ENCODE data around the gene HGS.

The HGS gene

DNA sequence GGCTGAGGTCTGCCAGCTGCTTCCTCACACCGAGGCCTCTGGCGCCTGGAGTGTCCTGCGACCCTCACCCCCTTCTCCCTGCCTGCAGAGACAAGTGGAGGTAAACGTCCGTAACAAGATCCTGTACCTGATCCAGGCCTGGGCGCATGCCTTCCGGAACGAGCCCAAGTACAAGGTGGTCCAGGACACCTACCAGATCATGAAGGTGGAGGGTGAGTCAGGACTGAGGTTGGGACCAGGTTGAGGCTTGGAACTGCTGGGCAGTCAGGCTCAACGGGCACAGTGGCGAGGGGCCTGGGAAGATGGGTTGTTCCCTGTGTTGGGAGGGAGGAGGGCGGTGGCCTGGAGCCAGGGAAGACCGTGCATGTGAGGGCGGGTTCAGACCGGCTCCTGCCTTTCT lies 4.8 kb downstream of the HGS start:
- no peak for DNase-seq

DNA sequence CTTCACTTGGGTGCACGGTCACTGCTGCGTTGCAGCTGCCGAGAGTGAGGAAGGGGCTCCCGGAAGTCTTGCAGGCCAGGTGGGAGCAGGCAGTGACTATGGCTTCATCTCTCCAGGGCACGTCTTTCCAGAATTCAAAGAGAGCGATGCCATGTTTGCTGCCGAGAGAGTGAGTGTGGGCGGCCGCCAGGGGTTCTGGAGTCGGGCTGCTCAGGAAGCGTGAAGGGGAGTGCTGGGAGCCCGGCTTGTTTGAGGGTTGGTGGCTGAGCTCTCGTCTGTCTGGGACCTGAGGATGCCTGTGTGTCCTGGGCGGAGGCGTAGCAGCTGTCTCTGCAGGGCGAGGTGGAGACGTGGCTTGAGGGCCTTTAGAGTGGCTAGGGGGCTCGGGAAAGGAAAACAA lies 6.3 kb downstream of the HGS start:
- DNase-seq = no peak

DNA sequence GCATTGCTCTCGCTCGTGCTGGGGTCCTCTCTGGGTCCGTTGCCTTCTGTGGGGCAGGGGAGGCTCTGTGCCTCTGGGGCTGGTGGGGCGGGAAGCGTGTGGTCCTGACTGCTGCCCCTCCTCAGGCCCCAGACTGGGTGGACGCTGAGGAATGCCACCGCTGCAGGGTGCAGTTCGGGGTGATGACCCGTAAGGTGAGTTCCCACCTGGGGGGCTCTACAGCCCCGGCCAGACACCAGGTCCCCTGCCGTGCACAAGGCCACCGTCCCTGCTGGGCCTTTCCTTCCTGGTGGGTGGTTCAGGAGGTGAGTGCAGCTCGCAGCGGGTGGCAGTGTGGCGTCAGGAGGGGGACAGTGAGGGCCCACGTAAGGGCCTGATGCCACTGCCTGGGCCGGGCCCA lies 6.7 kb downstream of the HGS start:
- DNase-seq = no peak

DNA sequence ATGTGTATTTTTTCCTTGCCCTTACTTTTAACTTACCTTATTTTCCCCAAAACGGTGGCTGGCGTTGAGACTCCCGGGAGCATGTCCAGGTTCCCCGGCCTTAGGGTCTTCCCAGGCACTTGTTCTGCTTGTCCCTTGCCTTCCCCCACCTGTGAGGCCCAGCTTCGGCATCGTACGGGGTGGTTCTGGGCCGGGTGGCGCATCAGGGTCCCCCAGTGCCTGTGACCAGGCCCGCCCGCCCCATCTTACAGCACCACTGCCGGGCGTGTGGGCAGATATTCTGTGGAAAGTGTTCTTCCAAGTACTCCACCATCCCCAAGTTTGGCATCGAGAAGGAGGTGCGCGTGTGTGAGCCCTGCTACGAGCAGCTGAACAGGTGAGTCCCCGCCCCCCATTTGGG lies 7.4 kb downstream of the HGS start:
- no peak for DNase-seq

DNA sequence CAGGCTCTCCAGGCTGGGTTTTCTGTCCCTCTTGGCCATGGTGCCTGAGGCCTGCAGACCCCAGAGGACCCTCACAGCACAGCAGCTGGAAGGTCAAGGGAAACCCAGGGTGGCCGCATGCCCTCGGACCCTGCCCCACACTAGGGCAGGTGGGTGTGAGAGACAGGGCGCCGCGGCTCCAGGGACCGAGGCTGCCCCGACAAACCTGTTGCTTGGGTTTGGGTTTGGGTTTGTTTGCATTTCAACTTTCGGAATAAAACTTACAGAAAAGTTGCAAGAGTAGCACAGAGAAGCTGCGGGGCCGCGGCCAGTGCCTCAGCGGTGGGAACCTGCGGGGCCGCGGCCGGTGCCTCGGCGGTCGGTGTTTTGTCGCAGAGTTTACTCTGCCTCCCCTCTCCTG lies 7.8 kb downstream of the HGS start:
- no peak for DNase-seq

DNA sequence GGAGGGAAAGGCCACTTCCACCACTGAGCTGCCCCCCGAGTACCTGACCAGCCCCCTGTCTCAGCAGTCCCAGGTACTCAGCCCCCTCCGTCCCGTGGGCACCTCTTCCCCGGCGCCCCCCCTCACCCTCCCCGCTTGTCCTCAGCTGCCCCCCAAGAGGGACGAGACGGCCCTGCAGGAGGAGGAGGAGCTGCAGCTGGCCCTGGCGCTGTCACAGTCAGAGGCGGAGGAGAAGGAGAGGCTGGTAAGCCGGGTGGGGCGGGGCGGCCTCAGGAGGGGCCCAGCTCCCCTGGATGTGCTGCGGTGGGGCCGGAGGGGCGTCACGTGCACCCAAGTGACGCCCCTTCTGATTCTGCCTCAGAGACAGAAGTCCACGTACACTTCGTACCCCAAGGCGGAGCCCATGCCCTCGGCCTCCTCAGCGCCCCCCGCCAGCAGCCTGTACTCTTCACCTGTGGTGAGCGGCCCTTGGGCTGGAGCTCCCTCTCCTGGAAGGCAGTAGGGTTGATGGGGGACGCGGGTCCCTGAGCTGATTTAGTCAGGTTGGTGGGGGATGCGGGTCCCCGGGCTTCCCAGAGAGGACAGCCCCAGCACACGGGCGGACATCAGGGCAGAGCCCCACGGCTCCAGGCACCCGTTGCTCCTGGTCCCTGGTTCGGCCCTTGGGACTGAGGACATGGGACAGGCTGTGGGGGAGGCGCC lies 9.8 kb downstream of the HGS start:
- no peak for DNase-seq

DNA sequence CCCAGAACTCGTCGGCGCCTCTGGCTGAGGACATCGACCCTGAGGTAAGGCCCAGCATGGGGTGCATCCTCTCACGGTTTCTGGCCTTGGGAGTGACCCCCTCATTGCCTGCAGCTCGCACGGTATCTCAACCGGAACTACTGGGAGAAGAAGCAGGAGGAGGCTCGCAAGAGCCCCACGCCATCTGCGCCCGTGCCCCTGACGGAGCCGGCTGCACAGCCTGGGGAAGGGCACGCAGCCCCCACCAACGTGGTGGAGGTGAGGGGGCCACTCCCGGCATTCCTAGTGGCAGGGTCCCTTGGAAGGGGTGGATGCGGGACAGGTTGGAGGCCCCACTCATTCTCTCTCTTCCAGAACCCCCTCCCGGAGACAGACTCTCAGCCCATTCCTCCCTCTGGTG lies 11.0 kb downstream of the HGS start:
- no peak for DNase-seq

DNA sequence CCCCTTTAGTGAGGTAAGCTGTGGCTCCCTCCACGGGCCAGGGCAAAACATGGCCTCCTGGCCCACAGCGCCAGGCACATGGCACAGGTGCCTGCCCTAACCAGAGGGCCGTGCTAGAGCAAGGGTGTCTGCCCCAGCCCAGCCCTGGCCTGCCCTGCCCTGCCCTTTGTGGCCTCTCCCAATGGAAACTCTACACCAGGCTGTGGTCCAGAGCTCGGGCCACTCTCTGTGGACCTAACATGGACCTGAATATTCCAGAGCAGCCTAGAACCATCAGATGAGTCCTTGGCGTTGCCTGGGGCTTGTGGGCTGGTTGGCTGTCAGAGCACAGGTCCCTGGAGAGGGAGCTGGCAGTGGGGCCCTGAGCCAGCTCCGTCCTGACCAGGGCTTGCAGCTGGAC lies 11.4 kb downstream of the HGS start:
- no peak for DNase-seq

DNA sequence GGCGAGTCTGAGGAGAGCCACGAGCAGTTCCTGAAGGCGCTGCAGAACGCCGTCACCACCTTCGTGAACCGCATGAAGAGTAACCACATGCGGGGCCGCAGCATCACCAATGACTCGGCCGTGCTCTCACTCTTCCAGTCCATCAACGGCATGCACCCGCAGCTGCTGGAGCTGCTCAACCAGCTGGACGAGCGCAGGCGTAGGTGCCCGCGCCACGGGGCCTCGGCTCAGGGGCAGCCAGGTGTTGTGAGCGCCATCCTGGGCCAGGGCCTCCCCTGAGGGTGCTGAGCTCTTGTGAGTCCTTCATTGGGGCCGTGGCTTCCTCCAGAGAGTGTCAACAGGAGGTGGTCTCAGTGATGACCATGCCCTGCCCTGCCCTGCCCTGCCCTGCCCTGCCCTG lies 12.0 kb downstream of the HGS start:
- DNase-seq = no peak

DNA sequence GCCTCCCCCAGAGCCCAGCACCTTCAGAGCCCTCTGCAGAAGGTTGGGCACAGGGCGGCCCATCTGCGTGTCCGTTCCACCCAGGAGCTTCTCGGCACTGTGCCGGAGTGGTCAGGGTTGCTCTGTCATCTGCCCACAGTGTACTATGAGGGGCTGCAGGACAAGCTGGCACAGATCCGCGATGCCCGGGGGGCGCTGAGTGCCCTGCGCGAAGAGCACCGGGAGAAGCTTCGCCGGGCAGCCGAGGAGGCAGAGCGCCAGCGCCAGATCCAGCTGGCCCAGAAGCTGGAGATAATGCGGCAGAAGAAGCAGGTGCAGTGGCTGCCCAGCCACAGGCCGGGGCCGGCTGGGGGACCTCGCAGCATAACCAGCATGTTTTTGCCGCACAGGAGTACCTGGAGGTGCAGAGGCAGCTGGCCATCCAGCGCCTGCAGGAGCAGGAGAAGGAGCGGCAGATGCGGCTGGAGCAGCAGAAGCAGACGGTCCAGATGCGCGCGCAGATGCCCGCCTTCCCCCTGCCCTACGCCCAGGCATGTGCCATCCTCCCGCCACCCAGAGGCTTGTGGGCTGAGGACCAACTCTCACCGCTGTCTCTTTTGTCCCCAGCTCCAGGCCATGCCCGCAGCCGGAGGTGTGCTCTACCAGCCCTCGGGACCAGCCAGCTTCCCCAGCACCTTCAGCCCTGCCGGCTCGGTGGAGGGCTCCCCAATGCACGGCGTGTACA lies 12.6 kb downstream of the HGS start:
- DNase-seq = no peak

DNA sequence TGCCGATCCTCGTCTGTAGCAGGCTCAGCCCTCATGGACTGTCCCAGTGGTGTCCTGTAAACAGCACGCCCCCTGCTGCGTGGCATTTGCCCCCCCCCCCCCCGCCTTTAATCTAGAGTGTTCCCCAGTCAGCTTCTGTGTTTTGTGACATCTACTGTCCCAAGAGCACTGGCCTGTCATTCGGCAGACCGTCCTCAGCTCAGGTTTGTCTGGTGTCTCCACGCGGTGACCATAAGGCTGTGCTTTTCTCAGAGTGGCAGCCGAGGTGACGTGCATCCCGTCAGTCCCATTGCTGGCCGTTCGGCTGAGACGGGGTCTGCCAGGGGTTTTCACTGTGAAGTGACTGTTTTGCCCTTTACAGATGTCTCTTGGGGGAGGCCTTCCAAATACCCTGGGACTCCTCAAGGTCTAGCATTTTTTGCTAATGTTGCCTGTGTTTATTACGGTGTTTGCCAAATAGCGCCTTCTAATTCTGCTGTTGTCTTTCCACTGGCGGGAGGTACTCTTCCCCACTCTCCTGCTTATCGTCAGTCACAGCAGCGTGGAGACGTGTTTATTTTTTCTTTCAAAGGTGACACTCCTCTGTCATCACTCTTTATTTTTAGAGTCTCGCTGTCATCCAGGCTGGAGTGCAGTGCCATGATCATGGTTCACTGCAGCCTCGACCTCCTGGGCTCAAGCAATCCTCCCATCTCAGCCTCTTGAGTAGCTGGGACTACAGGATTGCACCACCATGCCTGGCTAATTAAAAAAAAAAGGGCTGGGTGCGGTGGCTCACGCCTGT lies 13.6 kb downstream of the HGS start:
- no peak for DNase-seq

DNA sequence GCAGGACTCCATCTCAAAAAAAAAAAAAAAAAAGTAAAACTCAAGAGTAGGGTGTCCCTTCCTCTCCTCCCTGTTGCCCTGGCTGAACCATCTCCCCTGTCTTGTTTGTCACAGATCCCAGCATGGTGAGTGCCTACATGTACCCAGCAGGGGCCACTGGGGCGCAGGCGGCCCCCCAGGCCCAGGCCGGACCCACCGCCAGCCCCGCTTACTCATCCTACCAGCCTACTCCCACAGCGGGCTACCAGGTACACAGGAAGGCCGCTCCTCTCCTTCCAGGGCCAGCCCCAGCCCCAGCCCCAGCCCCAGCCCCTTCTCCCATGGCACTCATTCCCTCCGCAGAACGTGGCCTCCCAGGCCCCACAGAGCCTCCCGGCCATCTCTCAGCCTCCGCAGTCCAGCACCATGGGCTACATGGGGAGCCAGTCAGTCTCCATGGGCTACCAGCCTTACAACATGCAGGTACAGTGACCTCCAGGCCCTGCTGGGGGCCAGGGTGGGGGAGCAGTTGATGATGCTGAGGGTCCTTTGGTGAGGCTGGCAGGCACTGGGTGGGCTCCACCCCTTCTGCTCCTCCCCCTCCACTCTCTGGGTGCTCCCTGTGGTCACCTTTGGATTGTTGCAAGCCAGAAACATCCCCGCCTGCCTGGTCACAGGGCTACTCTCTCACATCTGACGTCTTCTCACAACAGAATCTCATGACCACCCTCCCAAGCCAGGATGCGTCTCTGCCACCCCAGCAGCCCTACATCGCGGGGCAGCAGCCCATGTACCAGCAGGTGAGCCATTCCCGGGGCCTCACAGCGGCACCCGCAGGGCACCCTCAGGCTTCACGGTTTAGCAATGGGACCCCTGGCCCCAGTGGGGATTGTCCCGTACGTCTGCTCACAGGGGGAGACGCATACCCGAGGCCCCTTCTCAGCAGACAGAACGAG lies 16.8 kb downstream of the HGS start:
- no peak for DNase-seq

DNA sequence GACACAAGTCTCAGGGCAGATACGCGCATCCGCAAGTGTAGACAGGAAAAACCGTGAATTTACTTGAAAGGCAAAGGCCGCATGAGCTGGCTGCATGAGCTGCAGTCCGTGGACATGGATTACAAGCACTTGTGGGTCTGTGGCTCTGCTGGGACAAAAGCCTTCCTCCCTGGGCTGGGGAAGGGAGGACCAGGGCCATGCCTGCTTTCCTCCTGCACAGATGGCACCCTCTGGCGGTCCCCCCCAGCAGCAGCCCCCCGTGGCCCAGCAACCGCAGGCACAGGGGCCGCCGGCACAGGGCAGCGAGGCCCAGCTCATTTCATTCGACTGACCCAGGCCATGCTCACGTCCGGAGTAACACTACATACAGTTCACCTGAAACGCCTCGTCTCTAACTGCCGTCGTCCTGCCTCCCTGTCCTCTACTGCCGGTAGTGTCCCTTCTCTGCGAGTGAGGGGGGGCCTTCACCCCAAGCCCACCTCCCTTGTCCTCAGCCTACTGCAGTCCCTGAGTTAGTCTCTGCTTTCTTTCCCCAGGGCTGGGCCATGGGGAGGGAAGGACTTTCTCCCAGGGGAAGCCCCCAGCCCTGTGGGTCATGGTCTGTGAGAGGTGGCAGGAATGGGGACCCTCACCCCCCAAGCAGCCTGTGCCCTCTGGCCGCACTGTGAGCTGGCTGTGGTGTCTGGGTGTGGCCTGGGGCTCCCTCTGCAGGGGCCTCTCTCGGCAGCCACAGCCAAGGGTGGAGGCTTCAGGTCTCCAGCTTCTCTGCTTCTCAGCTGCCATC lies 17.7 kb downstream of the HGS start:
- DNase-seq = no peak

DNA sequence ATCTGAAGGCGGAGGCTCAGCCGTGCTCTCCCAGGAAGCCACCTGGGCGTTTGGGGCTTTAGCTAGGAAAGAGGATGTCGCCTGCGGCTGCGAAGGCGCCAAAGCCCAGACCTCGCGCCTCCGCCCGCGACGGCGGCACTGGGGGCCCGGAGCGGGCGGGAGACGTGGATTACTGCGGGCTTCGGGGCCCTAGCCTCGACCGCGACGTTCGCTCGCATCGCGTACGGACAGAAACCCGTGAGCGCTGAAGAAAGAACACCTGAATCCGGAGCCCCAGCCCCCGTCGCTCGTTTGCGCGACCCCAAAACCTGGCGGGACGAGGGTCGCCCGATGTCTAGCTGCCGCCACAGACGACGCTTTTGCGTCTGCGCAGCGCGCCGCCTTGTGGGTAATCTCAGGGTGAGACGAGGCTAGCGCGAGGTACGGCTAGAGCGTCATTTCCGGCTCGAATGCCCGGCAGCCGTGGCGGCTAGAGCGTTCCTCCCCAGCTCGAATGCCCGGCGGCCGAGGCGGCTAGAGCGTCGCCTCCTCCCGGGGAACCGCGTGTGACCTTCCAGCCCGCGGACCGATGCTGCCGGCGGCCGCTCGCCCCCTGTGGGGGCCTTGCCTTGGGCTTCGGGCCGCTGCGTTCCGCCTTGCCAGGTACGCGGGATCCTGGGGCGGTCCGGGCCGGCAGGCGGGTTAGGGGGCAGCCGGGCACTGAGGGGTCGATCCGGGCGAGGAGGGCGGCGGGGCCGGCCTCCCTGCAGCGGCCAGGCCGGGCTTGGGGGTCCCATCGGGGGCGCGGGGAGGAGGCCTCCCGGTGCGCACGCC lies 19.3 kb downstream of the HGS start, which contains the start of gene MRPL12:
TSS of gene MRPL12 (plus strand) at position 434 of the 813 bp plus-strand sequence. CDS start at position 569, 135 bp downstream.
- peak; percentile 97 for DNase-seq

DNA sequence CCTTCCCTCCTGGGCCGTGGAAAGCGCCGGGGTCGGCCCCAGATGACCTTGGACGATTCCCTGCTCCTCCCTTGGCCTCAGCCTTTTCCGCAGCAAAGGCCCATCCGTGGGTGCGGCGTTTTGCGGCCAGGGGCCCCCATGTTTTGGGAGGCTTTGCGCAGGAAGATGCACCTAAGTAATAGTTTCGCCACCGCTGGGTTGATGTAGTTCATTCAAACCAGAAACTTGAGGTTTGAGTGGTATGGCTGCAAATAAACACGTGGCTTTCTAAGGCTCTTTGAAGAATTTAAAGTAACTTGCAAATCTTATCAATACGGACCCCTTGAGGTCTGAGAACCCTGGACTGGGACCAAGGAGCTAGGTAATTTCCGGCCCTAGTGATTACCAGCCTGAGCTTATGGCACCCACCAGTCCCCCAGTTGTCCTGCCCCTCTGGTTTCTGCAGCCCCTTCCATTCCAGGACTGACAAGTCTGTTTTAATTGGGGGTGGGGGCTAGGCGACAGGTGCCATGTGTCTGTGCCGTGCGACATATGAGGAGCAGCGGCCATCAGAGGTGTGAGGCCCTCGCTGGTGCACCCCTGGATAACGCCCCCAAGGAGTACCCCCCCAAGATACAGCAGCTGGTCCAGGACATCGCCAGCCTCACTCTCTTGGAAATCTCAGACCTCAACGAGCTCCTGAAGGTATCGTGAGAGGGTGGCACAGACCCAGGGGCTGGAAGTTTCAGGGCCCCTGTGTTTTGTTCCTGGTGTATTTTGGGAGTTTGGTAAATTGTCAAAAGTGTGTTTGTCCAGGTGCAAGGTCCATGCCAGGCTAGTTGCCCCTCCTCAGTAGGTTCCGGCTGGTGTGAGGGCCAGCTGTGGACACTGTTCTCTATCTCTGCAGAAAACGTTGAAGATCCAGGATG lies 20.2 kb downstream of the HGS start:
- no peak for DNase-seq

DNA sequence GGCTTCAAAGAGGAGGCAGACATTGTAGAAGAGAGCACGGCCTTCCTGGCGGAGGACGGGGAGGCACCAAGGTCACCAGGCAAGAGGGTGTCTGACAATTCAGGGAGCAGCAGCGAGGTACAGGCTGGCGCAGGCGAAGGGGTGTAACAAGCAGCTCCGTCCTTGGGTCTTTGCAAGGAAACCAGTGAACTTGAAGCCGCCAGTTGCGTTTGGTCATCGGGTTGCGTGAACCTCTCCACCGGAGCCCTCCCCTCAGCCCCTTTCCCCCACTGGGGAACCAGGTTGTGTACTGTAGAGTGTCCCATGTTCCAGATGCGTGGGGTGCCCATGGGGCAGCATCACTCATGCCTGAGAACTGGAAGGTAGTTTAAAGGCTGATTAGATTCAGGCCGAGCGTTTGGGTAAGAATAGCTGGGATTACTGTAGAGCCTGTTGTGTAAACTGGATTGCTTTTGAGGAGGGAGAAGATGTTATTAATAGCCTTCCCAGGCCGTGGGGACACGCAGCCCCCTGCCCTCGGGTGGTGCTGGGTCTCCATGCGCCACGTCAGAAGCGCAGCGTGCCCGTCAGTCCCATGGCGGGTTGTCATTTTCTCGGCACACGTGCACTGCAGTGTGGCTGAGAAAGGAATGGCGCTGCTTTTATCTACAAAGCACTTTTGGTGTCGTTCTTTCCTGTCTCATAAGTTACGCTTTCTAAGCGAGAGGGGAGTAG lies 21.9 kb downstream of the HGS start:
- peak; percentile 59 for DNase-seq

DNA sequence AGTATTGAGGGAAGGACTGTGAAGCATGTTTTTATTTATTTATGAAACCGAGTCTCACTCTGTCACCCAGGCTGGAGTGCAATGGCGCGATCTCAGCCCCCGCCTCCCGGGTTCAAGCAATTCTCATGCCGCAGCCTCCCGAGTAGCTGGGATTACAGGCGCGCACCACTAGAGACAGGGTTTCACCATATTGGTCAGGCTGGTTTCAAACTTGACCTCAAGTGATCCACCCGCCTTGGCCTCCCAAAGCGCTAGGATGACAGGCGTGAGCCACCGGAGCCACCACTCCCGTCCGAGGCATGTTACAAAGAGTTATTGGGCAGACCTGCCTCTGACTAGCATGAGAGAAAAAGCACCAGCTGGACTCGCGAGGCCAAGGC lies 22.4 kb downstream of the HGS start:
- no peak for DNase-seq

DNA sequence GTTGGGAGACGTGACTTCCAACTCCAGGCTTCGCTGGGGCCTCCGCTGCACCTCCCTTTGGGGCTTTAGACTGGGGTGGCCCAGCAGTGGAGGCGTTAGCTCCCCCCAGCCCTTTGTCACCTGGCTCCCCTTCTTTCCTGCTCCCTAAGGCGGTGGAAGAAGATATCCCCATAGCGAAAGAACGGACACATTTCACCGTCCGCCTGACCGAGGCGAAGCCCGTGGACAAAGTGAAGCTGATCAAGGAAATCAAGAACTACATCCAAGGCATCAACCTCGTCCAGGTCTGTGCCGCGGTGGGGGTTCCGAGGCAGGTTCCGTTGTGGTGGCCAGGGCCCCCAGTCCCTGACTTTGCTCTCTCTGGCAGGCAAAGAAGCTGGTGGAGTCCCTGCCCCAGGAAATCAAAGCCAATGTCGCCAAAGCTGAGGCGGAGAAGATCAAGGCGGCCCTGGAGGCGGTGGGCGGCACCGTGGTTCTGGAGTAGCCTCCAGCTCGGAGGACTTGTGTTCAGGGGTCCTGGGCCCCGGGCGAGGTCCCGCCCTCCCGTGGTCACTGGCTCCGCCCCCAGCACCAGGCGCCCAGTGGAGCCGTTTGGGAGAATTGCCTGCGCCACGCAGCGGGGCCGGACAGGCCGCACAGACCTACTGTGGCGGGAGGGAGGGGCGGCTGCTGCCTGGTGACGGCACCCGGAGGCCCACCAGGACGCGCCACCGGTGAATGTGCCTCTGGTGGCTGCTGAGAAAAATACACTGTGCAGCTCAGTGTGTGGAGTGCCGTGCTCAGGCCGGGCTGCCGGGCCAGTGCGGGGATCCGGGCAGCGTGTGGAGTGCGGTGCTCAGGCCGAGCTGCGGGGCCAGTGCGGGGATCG lies 23.2 kb downstream of the HGS start:
- DNase-seq = peak; percentile 60

Measured in activated effector memory CD4-positive, alpha-beta T cell treated with anti-CD3 and anti-CD28 coated beads, Interleukin-2, amount 50 U/mL, for 16 hours (primary cell).